Loucy (cell line): ENCODE data around the gene C12orf57.

Experiments
- CTCF ChIP-seq: fragments of 200-600 bp; sonication (generic); conservative IDR thresholded peaks from 2 replicates; pipeline ENCODE4 v1.5.1; 2014; ENCODE audit warnings: mild to moderate bottlenecking, antibody characterized with exemption, low read length
- EZH2phosphoT487 ChIP-seq: fragments of 200-600 bp; IDR thresholded peaks from 2 replicates; pipeline ENCODE4 v1.6.1; 2018; ENCODE audit warnings: antibody characterized with exemption, mild to moderate bottlenecking, moderate library complexity, borderline replicate concordance

- TF ChIP-seq CTCF (no peak), EZH2phosphoT487 (no peak)
Observed at GRCh38 chr12:6978611-6979011, 34.8 kb downstream of the C12orf57 start.
